Neural progenitor cell (in vitro differentiated cells): Measurements from ENCODE around the gene NFATC2. TPM values are rescaled to one million over a fixed set of nuclear protein-coding genes. Genes with fewer than 3 reads are reported as not detected.

Experiments
- DNase-seq: peaks from one replicate; pipeline ENCODE4 v3.0.0-alpha.2; 2016; ENCODE audit warnings: low spot score
- H2AFZ ChIP-seq: fragments of 200-600 bp; sonication (generic); replicated peaks from 2 replicates; pipeline ENCODE4 v1.6.1; 2016; ENCODE audit warnings: antibody characterized with exemption
- H3F3A ChIP-seq: fragments of 200-600 bp; sonication (generic); 2 replicates; pipeline ENCODE4 v1.6.1; 2016; ENCODE audit warnings: antibody characterized with exemption, low read depth
- H3K27ac ChIP-seq: fragments of 200-600 bp; sonication (generic); 2 replicates; pipeline ENCODE4 v1.5.1; 2016; ENCODE audit warnings: mild to moderate bottlenecking
- H3K27me3 ChIP-seq: fragments of 200-600 bp; sonication (generic); 2 replicates; pipeline ENCODE4 v1.6.1; 2016; ENCODE audit warnings: mild to moderate bottlenecking, moderate library complexity
- H3K36me3 ChIP-seq: fragments of 200-600 bp; sonication (generic); 2 replicates; pipeline ENCODE4 v1.5.1; 2016
- H3K4me1 ChIP-seq: fragments of 200-600 bp; sonication (generic); 2 replicates; pipeline ENCODE4 v1.6.1; 2016; ENCODE audit warnings: mixed run types
- H3K4me2 ChIP-seq: fragments of 200-600 bp; sonication (generic); 2 replicates; pipeline ENCODE4 v1.6.1; 2016
- H3K4me3 ChIP-seq: fragments of 200-600 bp; sonication (generic); 2 replicates; pipeline ENCODE4 v1.5.1; 2016
- H3K79me2 ChIP-seq: fragments of 200-600 bp; sonication (generic); 2 replicates; pipeline ENCODE4 v1.6.1; 2016; ENCODE audit warnings: low read depth
- H3K9ac ChIP-seq: fragments of 200-600 bp; sonication (generic); 2 replicates; pipeline ENCODE4 v1.6.1; 2016
- H3K9me3 ChIP-seq: fragments of 200-600 bp; sonication (generic); 2 replicates; pipeline ENCODE4 v1.5.1; 2016; ENCODE audit warnings: low read depth
- H4K20me1 ChIP-seq: fragments of 200-600 bp; sonication (generic); 2 replicates; pipeline ENCODE4 v1.6.1; 2016; ENCODE audit warnings: low read depth
- H3K27ac Mint-ChIP-seq: 3 replicates; pipeline ENCODE4 v1.8.0; 2021; ENCODE audit warnings: mixed read lengths
- H3K27me3 Mint-ChIP-seq: 2 replicates; pipeline ENCODE4 v1.8.0; 2022; ENCODE audit warnings: low read depth, mild to moderate bottlenecking, inconsistent platforms, moderate library complexity, mixed read lengths; ENCODE audit not compliant: insufficient read depth
- H3K36me3 Mint-ChIP-seq: 3 replicates; pipeline ENCODE4 v1.8.0; 2021; ENCODE audit warnings: mixed read lengths
- H3K4me1 Mint-ChIP-seq: 3 replicates; pipeline ENCODE4 v1.8.0; 2021; ENCODE audit warnings: mixed read lengths
- H3K4me3 Mint-ChIP-seq: 3 replicates; pipeline ENCODE4 v1.8.0; 2021; ENCODE audit warnings: mild to moderate bottlenecking, moderate library complexity, mixed read lengths
- H3K9me3 Mint-ChIP-seq: 3 replicates; pipeline ENCODE4 v1.8.0; 2020; ENCODE audit warnings: mixed read lengths
- EZH2 ChIP-seq: fragments of 200-600 bp; sonication (generic); IDR thresholded peaks from 2 replicates; pipeline ENCODE4 v1.6.1; 2017; ENCODE audit warnings: antibody characterized with exemption, mild to moderate bottlenecking, moderate library complexity
- EZH2phosphoT487 ChIP-seq: fragments of 200-600 bp; sonication (generic); IDR thresholded peaks from 2 replicates; pipeline ENCODE4 v1.6.1; 2017; ENCODE audit warnings: antibody characterized with exemption
- total RNA-seq: library from RNA; depleted of rRNA; stranded (reverse); fragments of >200 nt; gene quantifications from 2 replicates; pipeline ENCODE4 v1.2.3, GENCODE V29; 2015; ENCODE audit warnings: low replicate concordance
- TF ChIP-seq, protein P1 (sequence below): fragments of 200-600 bp; sonication (generic); IDR thresholded peaks from 2 replicates; pipeline ENCODE4 v1.5.1; 2017; ENCODE audit warnings: antibody characterized with exemption, mild to moderate bottlenecking

The NFATC2 gene
- total RNA-seq, 1 donor from 2014 or later: 0.19 TPM

- no peaks in the 10 kb centered on the region for H3K4me1 ChIP-seq
- DNase-seq: no peak
- no peak overlapping the region for H3K4me2 ChIP-seq
- no peaks in the 10 kb centered on the region for H3K27me3 ChIP-seq
- H4K20me1 ChIP-seq: no peaks in the 10 kb centered on the region
- no peak overlapping the region for H3K4me3 ChIP-seq
- no peaks in the 10 kb centered on the region for H3F3A ChIP-seq
- no peaks in the 10 kb centered on the region for H3K79me2 ChIP-seq
- Mint-ChIP-seq H3K4me3 (no peak overlapping the region), H3K9me3 (peaks cover 10% of the 10 kb centered on the region), H3K36me3 (no peaks in the 10 kb centered on the region), H3K27me3 (peaks cover 3% of the 10 kb centered on the region), H3K4me1 (no peaks in the 10 kb centered on the region), H3K27ac (no peak overlapping the region)
- no peak overlapping the region for H3K9ac ChIP-seq
- TF ChIP-seq EZH2 (no peak), EZH2phosphoT487 (no peak)
- TF ChIP-seq, protein P1, sequence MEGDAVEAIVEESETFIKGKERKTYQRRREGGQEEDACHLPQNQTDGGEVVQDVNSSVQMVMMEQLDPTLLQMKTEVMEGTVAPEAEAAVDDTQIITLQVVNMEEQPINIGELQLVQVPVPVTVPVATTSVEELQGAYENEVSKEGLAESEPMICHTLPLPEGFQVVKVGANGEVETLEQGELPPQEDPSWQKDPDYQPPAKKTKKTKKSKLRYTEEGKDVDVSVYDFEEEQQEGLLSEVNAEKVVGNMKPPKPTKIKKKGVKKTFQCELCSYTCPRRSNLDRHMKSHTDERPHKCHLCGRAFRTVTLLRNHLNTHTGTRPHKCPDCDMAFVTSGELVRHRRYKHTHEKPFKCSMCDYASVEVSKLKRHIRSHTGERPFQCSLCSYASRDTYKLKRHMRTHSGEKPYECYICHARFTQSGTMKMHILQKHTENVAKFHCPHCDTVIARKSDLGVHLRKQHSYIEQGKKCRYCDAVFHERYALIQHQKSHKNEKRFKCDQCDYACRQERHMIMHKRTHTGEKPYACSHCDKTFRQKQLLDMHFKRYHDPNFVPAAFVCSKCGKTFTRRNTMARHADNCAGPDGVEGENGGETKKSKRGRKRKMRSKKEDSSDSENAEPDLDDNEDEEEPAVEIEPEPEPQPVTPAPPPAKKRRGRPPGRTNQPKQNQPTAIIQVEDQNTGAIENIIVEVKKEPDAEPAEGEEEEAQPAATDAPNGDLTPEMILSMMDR: no peak
- H2AFZ ChIP-seq: no peak overlapping the region
- no peak overlapping the region for H3K27ac ChIP-seq
- no peaks in the 10 kb centered on the region for H3K36me3 ChIP-seq
- H3K9me3 ChIP-seq: no peaks in the 10 kb centered on the region
Measured at GRCh38 chr20:51473256-51473655, 69.3 kb downstream of the NFATC2 start.

DNA sequence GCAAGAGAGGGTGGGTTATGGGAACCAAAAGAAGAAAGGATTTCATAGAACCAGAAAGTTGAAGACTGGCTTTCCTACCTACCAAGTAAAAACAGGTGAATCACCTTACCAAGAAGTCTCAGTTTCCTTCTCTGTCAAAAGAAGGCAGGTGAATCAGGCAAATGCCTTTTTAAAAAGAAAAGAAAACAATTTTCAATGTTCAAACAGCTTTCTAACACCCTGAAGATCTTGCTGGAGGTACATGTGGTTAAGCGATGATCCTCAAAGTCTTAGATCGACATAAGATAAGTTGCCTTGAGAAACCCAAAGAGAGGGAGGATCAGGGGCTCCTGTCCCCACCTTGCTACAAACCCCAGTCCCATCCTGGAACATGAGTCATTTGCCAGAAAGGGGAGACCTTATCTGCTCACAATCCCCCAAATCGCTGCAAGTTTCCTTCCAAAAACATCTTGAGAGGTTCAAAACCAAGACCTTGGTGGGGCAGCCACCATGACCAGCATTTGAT is 71.6 kb downstream of the NFATC2 start:
- Histone ChIP-seq H3K4me1 (no peaks in the 10 kb centered on the region), H4K20me1 (no peaks in the 10 kb centered on the region), H3K4me2 (no peak overlapping the region), H2AFZ (no peak overlapping the region), H3F3A (no peaks in the 10 kb centered on the region), H3K36me3 (no peaks in the 10 kb centered on the region), H3K4me3 (no peak overlapping the region), H3K27me3 (no peaks in the 10 kb centered on the region), H3K27ac (no peak overlapping the region), H3K79me2 (no peaks in the 10 kb centered on the region), H3K9me3 (no peaks in the 10 kb centered on the region), H3K9ac (no peak overlapping the region)
- no peaks in the 10 kb centered on the region for H3K27me3 Mint-ChIP-seq
- TF ChIP-seq EZH2phosphoT487 (no peak), EZH2 (no peak)
- TF ChIP-seq, protein P1: no peak
- no peaks in the 10 kb centered on the region for H3K4me1 Mint-ChIP-seq
- H3K27ac Mint-ChIP-seq: no peak overlapping the region
- no peaks in the 10 kb centered on the region for H3K9me3 Mint-ChIP-seq
- DNase-seq: no peak
- no peaks in the 10 kb centered on the region for H3K36me3 Mint-ChIP-seq
- H3K4me3 Mint-ChIP-seq: no peak overlapping the region

- Histone ChIP-seq H4K20me1 (no peaks in the 10 kb centered on the region), H3K4me1 (no peaks in the 10 kb centered on the region), H3K4me3 (no peak overlapping the region), H3F3A (no peaks in the 10 kb centered on the region), H3K9ac (no peak overlapping the region), H3K27ac (no peak overlapping the region), H3K4me2 (no peak overlapping the region), H3K79me2 (no peaks in the 10 kb centered on the region), H3K36me3 (no peaks in the 10 kb centered on the region), H2AFZ (no peak overlapping the region), H3K9me3 (no peaks in the 10 kb centered on the region), H3K27me3 (no peaks in the 10 kb centered on the region)
- no peak for DNase-seq
- H3K4me1 Mint-ChIP-seq: no peaks in the 10 kb centered on the region
- no peak overlapping the region for H3K27ac Mint-ChIP-seq
- H3K4me3 Mint-ChIP-seq: no peak overlapping the region
- TF ChIP-seq EZH2 (no peak), EZH2phosphoT487 (no peak)
- TF ChIP-seq, protein P1: no peak
- H3K36me3 Mint-ChIP-seq: no peaks in the 10 kb centered on the region
- no peaks in the 10 kb centered on the region for H3K27me3 Mint-ChIP-seq
- no peaks in the 10 kb centered on the region for H3K9me3 Mint-ChIP-seq
Measured at GRCh38 chr20:51470499-51470820, 72.1 kb downstream of the NFATC2 start.
